T47D (cell line): ENCODE measurements around the gene CCNK.

Experiments
- DNase-seq, 2 experiments: peaks; one replicate each; pipeline versions ENCODE4 v3.0.0 to v3.0.0-alpha.2; 2011 to 2012; ENCODE audit warnings: low read depth in 1 of 2, low spot score in 1 of 2
- JUND ChIP-seq: IDR thresholded peaks from 2 replicates; pipeline ENCODE4 v1.6.1; 2012; ENCODE audit warnings: low read depth
- in situ Hi-C: cut with HindIII; loops from 2 replicates; pipeline ENCODE4 v1.10.0; 2016; ENCODE audit warnings: low sequenced_read_pairs, low pct_unique_long_range_greater_than_20kb

Gene CCNK

GRCh38 chr14:99502989-99503421 is 21.8 kb downstream of the CCNK start:
- in situ Hi-C loops: no loop called here
- TF ChIP-seq JUND: no peak
- DNase-seq: no peak

- no peak for DNase-seq
- in situ Hi-C loops: no loop called here
- TF ChIP-seq JUND: no peak
Measured at GRCh38 chr14:99503848-99504453, 22.7 kb downstream of the CCNK start.

- DNase-seq: no peak
- in situ Hi-C loops: no loop called here
- no peak for TF ChIP-seq JUND
Measured at GRCh38 chr14:99505089-99505488, 23.9 kb downstream of the CCNK start.

- in situ Hi-C loops: no loop called here
- DNase-seq: no peak
- no peak for TF ChIP-seq JUND
Measured at GRCh38 chr14:99506276-99506675, 25.1 kb downstream of the CCNK start.

- no peak for DNase-seq
- in situ Hi-C loops: no loop called here
- TF ChIP-seq JUND: no peak
Measured at GRCh38 chr14:99507860-99508640, 26.8 kb downstream of the CCNK start.

GRCh38 chr14:99508896-99509629 is 27.9 kb downstream of the CCNK start:
- in situ Hi-C loops: no loop called here
- DNase-seq: no peak
- no peak for TF ChIP-seq JUND

GRCh38 chr14:99509871-99510555 is 28.8 kb downstream of the CCNK start:
- TF ChIP-seq JUND: no peak
- no peak for DNase-seq

GRCh38 chr14:99510556-99511139 is 29.4 kb downstream of the CCNK start:
- in situ Hi-C loops: no loop called here

More at GRCh38 chr14:99509871-99510555, 28.8 kb downstream of the CCNK start:
- in situ Hi-C loops: no loop called here

GRCh38 chr14:99511421-99512109 is 30.4 kb downstream of the CCNK start:
- no peak for TF ChIP-seq JUND
- in situ Hi-C loops: no loop called here
- no peak for DNase-seq

More at GRCh38 chr14:99510556-99511139, 29.4 kb downstream of the CCNK start:
- no peak for TF ChIP-seq JUND
- DNase-seq: no peak

GRCh38 chr14:99512110-99512449 is 30.9 kb downstream of the CCNK start:
- TF ChIP-seq JUND: no peak
- in situ Hi-C loops: no loop called here
- DNase-seq: no peak

GRCh38 chr14:99512571-99513182 is 31.5 kb downstream of the CCNK start:
- no peak for DNase-seq
- in situ Hi-C loops: no loop called here
- TF ChIP-seq JUND: no peak

GRCh38 chr14:99513183-99513694 is 32.0 kb downstream of the CCNK start:
- DNase-seq: no peak
- no peak for TF ChIP-seq JUND
- in situ Hi-C loops: no loop called here
